Ishikawa (cell line): ENCODE measurements around the gene CASK.

Experiments
- CEBPB ChIP-seq: IDR thresholded peaks from 2 replicates; pipeline ENCODE4 v1.6.1; 2012
- CREB1 ChIP-seq: IDR thresholded peaks from 2 replicates; pipeline ENCODE4 v1.6.1; 2012; ENCODE audit warnings: low read depth
- EGR1 ChIP-seq: IDR thresholded peaks from 2 replicates; pipeline ENCODE4 v1.6.1; 2012
- EP300 ChIP-seq: IDR thresholded peaks from 2 replicates; pipeline ENCODE4 v1.6.1; 2012; ENCODE audit warnings: borderline replicate concordance
- FOXM1 ChIP-seq: IDR thresholded peaks from 2 replicates; pipeline ENCODE4 v1.6.1; 2012; ENCODE audit warnings: low read depth, borderline replicate concordance
- MAX ChIP-seq: IDR thresholded peaks from 2 replicates; pipeline ENCODE4 v1.6.1; 2012
- NFIC ChIP-seq: IDR thresholded peaks from 2 replicates; pipeline ENCODE4 v1.6.1; 2012
- RAD21 ChIP-seq: IDR thresholded peaks from 2 replicates; pipeline ENCODE4 v1.6.1; 2012; ENCODE audit warnings: low read depth
- REST ChIP-seq: IDR thresholded peaks from 2 replicates; pipeline ENCODE4 v1.6.1; 2012; ENCODE audit warnings: low read depth, mild to moderate bottlenecking
- TAF1 ChIP-seq: IDR thresholded peaks from 2 replicates; pipeline ENCODE4 v1.6.1; 2012; ENCODE audit warnings: low read depth, mild to moderate bottlenecking
- TCF12 ChIP-seq: IDR thresholded peaks from 2 replicates; pipeline ENCODE4 v1.6.1; 2012; ENCODE audit warnings: low read depth
- TEAD4 ChIP-seq: IDR thresholded peaks from 2 replicates; pipeline ENCODE4 v1.6.1; 2012
- USF1 ChIP-seq: IDR thresholded peaks from 2 replicates; pipeline ENCODE4 v1.6.1; 2012
- YY1 ChIP-seq: IDR thresholded peaks from 2 replicates; pipeline ENCODE4 v1.6.1; 2012; ENCODE audit warnings: low read depth
- ZBTB7A ChIP-seq: IDR thresholded peaks from 2 replicates; pipeline ENCODE4 v1.6.1; 2012; ENCODE audit warnings: low read depth

Gene CASK

GRCh38 chrX:41802958-41803357, 120.4 kb downstream of the CASK start:
- no peak for TF ChIP-seq YY1
- no peak for TF ChIP-seq REST
- no peak for TF ChIP-seq MAX
- no peak for TF ChIP-seq TAF1
- TF ChIP-seq CEBPB = no peak
- no peak for TF ChIP-seq CREB1
- no peak for TF ChIP-seq EP300
- TF ChIP-seq TCF12 = no peak
- no peak for TF ChIP-seq RAD21
- TF ChIP-seq ZBTB7A = no peak
- TF ChIP-seq TEAD4 = no peak
- TF ChIP-seq USF1 = no peak
- TF ChIP-seq FOXM1 = no peak
- TF ChIP-seq EGR1 = no peak
- no peak for TF ChIP-seq NFIC

- no peak for TF ChIP-seq RAD21
- no peak for TF ChIP-seq YY1
- TF ChIP-seq FOXM1 = no peak
Observed at GRCh38 chrX:41799661-41800060, 123.7 kb downstream of the CASK start.

- TF ChIP-seq ZBTB7A (no peak), TCF12 (no peak), YY1 (no peak), TEAD4 (no peak), FOXM1 (no peak), NFIC (no peak), EGR1 (no peak), CREB1 (no peak), MAX (no peak), RAD21 (no peak), CEBPB (no peak), EP300 (no peak), TAF1 (no peak), USF1 (no peak), REST (no peak)
Observed at GRCh38 chrX:41796577-41796976, 126.8 kb downstream of the CASK start.

- no peak for TF ChIP-seq YY1
- TF ChIP-seq CREB1 = no peak
- TF ChIP-seq CEBPB = no peak
- TF ChIP-seq TEAD4 = no peak
- no peak for TF ChIP-seq NFIC
- TF ChIP-seq USF1 = no peak
- no peak for TF ChIP-seq TCF12
- no peak for TF ChIP-seq FOXM1
- TF ChIP-seq RAD21 = no peak
- no peak for TF ChIP-seq REST
- TF ChIP-seq MAX = no peak
- TF ChIP-seq ZBTB7A = no peak
- no peak for TF ChIP-seq TAF1
- no peak for TF ChIP-seq EGR1
- TF ChIP-seq EP300 = no peak
Observed at GRCh38 chrX:41796046-41796445, 127.3 kb downstream of the CASK start.
